Mesendoderm (in vitro differentiated cells): ENCODE data around the gene VSIR.

Experiments used
- DNase-seq: peaks from one replicate; pipeline ENCODE4 v3.0.0; 2013
- H2AK5ac ChIP-seq: 2 replicates; pipeline ENCODE4 v1.6.1; 2013; ENCODE audit warnings: low read length, inconsistent platforms
- H2BK120ac ChIP-seq: 2 replicates; pipeline ENCODE4 v1.6.1; 2013; ENCODE audit warnings: low read depth, mild to moderate bottlenecking, low read length, moderate library complexity, mixed read lengths
- H2BK15ac ChIP-seq: replicated peaks from 2 replicates; pipeline ENCODE4 v1.6.1; 2013; ENCODE audit warnings: low read depth, mild to moderate bottlenecking, moderate library complexity
- H2BK5ac ChIP-seq: 2 replicates; pipeline ENCODE4 v1.6.1; 2013; ENCODE audit warnings: low read length, inconsistent platforms
- H3K18ac ChIP-seq: 2 replicates; pipeline ENCODE4 v1.6.1; 2013; ENCODE audit warnings: mild to moderate bottlenecking, low read length, mixed read lengths
- H3K23ac ChIP-seq: one replicate; pipeline ENCODE4 v1.6.1; 2013; ENCODE audit warnings: low read length
- H3K27ac ChIP-seq: 2 replicates; pipeline ENCODE4 v1.5.1; 2013; ENCODE audit warnings: low read depth, mild to moderate bottlenecking, inconsistent platforms, low read length, moderate library complexity
- H3K27me3 ChIP-seq: 2 replicates; pipeline ENCODE4 v1.6.1; 2013; ENCODE audit warnings: low read length, control low read depth, mild to moderate bottlenecking, inconsistent platforms; ENCODE audit not compliant: insufficient read depth, poor library complexity
- H3K36me3 ChIP-seq: 2 replicates; pipeline ENCODE4 v1.6.1; 2013; ENCODE audit warnings: low read length, inconsistent platforms; ENCODE audit not compliant: control insufficient read depth, insufficient read depth
- H3K4ac ChIP-seq: one replicate; pipeline ENCODE4 v1.6.1; 2013; ENCODE audit warnings: low read depth, mild to moderate bottlenecking, low read length, moderate library complexity
- H3K4me1 ChIP-seq: 2 replicates; pipeline ENCODE4 v1.6.1; 2013; ENCODE audit warnings: low read depth, low read length, inconsistent platforms; ENCODE audit not compliant: control insufficient read depth
- H3K4me2 ChIP-seq: 2 replicates; pipeline ENCODE4 v1.6.1; 2013; ENCODE audit warnings: low read length
- H3K4me3 ChIP-seq: 2 replicates; pipeline ENCODE4 v1.5.1; 2013; ENCODE audit warnings: mild to moderate bottlenecking, low read length
- H3K56ac ChIP-seq: one replicate; pipeline ENCODE4 v1.6.1; 2013; ENCODE audit warnings: low read length
- H3K79me1 ChIP-seq: 2 replicates; pipeline ENCODE4 v1.6.1; 2013; ENCODE audit warnings: low read length, inconsistent platforms
- H3K79me2 ChIP-seq: 2 replicates; pipeline ENCODE4 v1.6.1; 2013; ENCODE audit warnings: mild to moderate bottlenecking, low read length; ENCODE audit not compliant: control insufficient read depth, insufficient read depth
- H3K9ac ChIP-seq: 2 replicates; pipeline ENCODE4 v1.6.1; 2013; ENCODE audit warnings: low read length, inconsistent platforms
- H4K5ac ChIP-seq: one replicate; pipeline ENCODE4 v1.6.1; 2013; ENCODE audit warnings: low read length
- H4K8ac ChIP-seq: one replicate; pipeline ENCODE4 v1.6.1; 2013; ENCODE audit warnings: low read depth, mild to moderate bottlenecking, control low read depth, low read length, moderate library complexity
- WGBS: extraction: QIAGEN DNeasy Blood & Tissue Kit; methylation state at CpG from one replicate; pipeline ENCODE4 v1.1.7; 2013; ENCODE audit warnings: low lambda C conversion rate, missing lambda C conversion rate; ENCODE audit not compliant: insufficient coverage; ENCODE audit errors: extremely low coverage; 5-methylcytosine and 5-hydroxymethylcytosine counted together

Gene VSIR

GRCh38 chr10:71814922-71815411 is 41.6 kb upstream of the VSIR start:
- Histone ChIP-seq H3K4me3 (no peak overlapping the region), H3K4me1 (no peaks in the 10 kb centered on the region), H3K36me3 (peaks cover 18% of the 10 kb centered on the region), H3K56ac (no peak overlapping the region), H3K9ac (no peak overlapping the region), H3K4me2 (no peak overlapping the region), H3K79me1 (no peaks in the 10 kb centered on the region), H4K8ac (no peak overlapping the region), H3K27ac (no peak overlapping the region), H2AK5ac (no peak overlapping the region), H3K18ac (no peak overlapping the region), H2BK120ac (no peak overlapping the region), H2BK15ac (no peak overlapping the region), H3K27me3 (no peaks in the 10 kb centered on the region), H3K79me2 (no peaks in the 10 kb centered on the region), H4K5ac (no peak overlapping the region), H3K23ac (no peak overlapping the region), H3K4ac (no peak overlapping the region), H2BK5ac (no peak overlapping the region)
- DNase-seq, result no peak
- WGBS, result no CpG with 5 or more reads among the region's 26 CpGs

- Histone ChIP-seq H3K27ac (no peak overlapping the region), H3K23ac (no peak overlapping the region), H4K8ac (no peak overlapping the region), H3K9ac (no peak overlapping the region), H3K4me1 (no peaks in the 10 kb centered on the region), H3K27me3 (no peaks in the 10 kb centered on the region), H3K36me3 (peaks cover 8% of the 10 kb centered on the region), H3K79me1 (no peaks in the 10 kb centered on the region), H3K4ac (no peak overlapping the region), H3K4me3 (no peak overlapping the region), H2BK5ac (no peak overlapping the region), H3K4me2 (no peak overlapping the region), H3K18ac (no peak overlapping the region), H3K79me2 (no peaks in the 10 kb centered on the region), H2BK120ac (no peak overlapping the region), H4K5ac (no peak overlapping the region), H2AK5ac (no peak overlapping the region), H2BK15ac (no peak overlapping the region), H3K56ac (no peak overlapping the region)
- WGBS, result no CpG with 5 or more reads among the region's 11 CpGs
- no peak for DNase-seq
Observed at GRCh38 chr10:71812913-71813590, 39.7 kb upstream of the VSIR start.

GRCh38 chr10:71812016-71812912 is 38.9 kb upstream of the VSIR start:
- H4K8ac ChIP-seq, result no peak overlapping the region
- H3K79me1 ChIP-seq, result no peaks in the 10 kb centered on the region
- H3K27me3 ChIP-seq, result no peaks in the 10 kb centered on the region
- no peaks in the 10 kb centered on the region for H3K79me2 ChIP-seq
- H3K23ac ChIP-seq, result no peak overlapping the region
- H3K56ac ChIP-seq, result no peak overlapping the region
- no peak overlapping the region for H4K5ac ChIP-seq
- no peak overlapping the region for H3K27ac ChIP-seq
- no peak overlapping the region for H3K4ac ChIP-seq
- no peak overlapping the region for H2BK5ac ChIP-seq
- no CpG with 5 or more reads among the region's 22 CpGs for WGBS
- no peaks in the 10 kb centered on the region for H3K4me1 ChIP-seq
- H3K4me2 ChIP-seq, result no peak overlapping the region
- DNase-seq, result peak; percentile 46
- no peak overlapping the region for H3K18ac ChIP-seq
- H2BK120ac ChIP-seq, result no peak overlapping the region
- H3K9ac ChIP-seq, result no peak overlapping the region
- H2BK15ac ChIP-seq, result no peak overlapping the region
- no peak overlapping the region for H3K4me3 ChIP-seq
- H3K36me3 ChIP-seq, result peaks cover 5% of the 10 kb centered on the region
- H2AK5ac ChIP-seq, result no peak overlapping the region

DNA sequence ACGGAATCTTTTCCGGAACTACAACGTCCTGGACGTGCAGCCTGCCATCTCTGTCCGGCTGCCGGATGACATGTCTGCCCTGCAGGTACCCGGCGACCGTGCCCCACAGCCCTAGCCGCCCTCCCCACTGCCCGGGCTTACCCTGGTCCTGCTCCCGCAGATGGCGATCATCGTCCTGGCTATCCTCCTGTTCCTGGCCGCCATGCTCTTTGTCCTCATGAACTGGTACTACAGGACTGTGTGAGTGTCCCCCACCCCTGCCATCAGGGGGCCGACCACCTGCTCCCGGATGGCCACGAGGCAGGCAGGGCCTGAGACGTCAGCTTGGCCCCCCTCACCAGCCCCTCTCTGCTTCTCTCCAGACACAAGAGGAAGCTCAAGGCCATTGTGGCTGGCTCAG is 38.0 kb upstream of the VSIR start:
- Histone ChIP-seq H2BK120ac (no peak overlapping the region), H2BK15ac (no peak overlapping the region), H3K79me2 (no peaks in the 10 kb centered on the region), H3K27ac (no peak overlapping the region), H3K4me3 (no peak overlapping the region), H3K79me1 (no peaks in the 10 kb centered on the region), H3K9ac (no peak overlapping the region), H3K4me2 (no peak overlapping the region), H3K4ac (no peak overlapping the region), H3K18ac (no peak overlapping the region), H2BK5ac (no peak overlapping the region), H4K5ac (no peak overlapping the region), H2AK5ac (no peak overlapping the region), H3K4me1 (no peaks in the 10 kb centered on the region), H3K56ac (no peak overlapping the region), H3K36me3 (peaks cover under 1% of the 10 kb centered on the region), H4K8ac (no peak overlapping the region), H3K23ac (no peak overlapping the region), H3K27me3 (no peaks in the 10 kb centered on the region)
- WGBS, result no CpG with 5 or more reads among the region's 19 CpGs
- DNase-seq, result no peak

GRCh38 chr10:71810048-71810750 is 36.9 kb upstream of the VSIR start:
- Histone ChIP-seq H3K36me3 (no peaks in the 10 kb centered on the region), H3K18ac (no peak overlapping the region), H3K79me2 (no peaks in the 10 kb centered on the region), H3K4ac (no peak overlapping the region), H3K23ac (no peak overlapping the region), H2BK5ac (no peak overlapping the region), H3K4me2 (no peak overlapping the region), H4K5ac (no peak overlapping the region), H3K4me1 (no peaks in the 10 kb centered on the region), H4K8ac (no peak overlapping the region), H3K79me1 (no peaks in the 10 kb centered on the region), H3K9ac (no peak overlapping the region), H3K56ac (no peak overlapping the region), H3K27ac (no peak overlapping the region), H2BK15ac (no peak overlapping the region), H3K27me3 (no peaks in the 10 kb centered on the region), H2BK120ac (no peak overlapping the region), H3K4me3 (no peak overlapping the region), H2AK5ac (no peak overlapping the region)
- no CpG with 5 or more reads among the region's 13 CpGs for WGBS
- no peak for DNase-seq
